ENCODE measurements around the gene NOTUM. TPM values are rescaled to one million over a fixed set of nuclear protein-coding genes. Genes with fewer than 3 reads are reported as not detected.
"Not testable (repeated sequence)": the region's sequence is repeated elsewhere in the genome, so short reads cannot be mapped to it uniquely, and the experiment has no call there.

Gene NOTUM
- total RNA-seq, 2 donors from 2014 or later = 0.17 to 6.8 TPM

- Mint-ChIP-seq H3K36me3 (ENCODE audit: low read depth) (no peaks in the 10 kb centered on the region), H3K9me3 (no peaks in the 10 kb centered on the region), H3K27me3 (peaks cover 14% of the 10 kb centered on the region), H3K27ac (no peak overlapping the region), H3K4me1 (no peaks in the 10 kb centered on the region), H3K4me3 (peak overlapping the region; percentile 54)
- ATAC-seq (replicated peaks) = no peak
These were observed 2.2 kb downstream of the NOTUM start for GRCh38 chr17:81958633-81959342.

DNA sequence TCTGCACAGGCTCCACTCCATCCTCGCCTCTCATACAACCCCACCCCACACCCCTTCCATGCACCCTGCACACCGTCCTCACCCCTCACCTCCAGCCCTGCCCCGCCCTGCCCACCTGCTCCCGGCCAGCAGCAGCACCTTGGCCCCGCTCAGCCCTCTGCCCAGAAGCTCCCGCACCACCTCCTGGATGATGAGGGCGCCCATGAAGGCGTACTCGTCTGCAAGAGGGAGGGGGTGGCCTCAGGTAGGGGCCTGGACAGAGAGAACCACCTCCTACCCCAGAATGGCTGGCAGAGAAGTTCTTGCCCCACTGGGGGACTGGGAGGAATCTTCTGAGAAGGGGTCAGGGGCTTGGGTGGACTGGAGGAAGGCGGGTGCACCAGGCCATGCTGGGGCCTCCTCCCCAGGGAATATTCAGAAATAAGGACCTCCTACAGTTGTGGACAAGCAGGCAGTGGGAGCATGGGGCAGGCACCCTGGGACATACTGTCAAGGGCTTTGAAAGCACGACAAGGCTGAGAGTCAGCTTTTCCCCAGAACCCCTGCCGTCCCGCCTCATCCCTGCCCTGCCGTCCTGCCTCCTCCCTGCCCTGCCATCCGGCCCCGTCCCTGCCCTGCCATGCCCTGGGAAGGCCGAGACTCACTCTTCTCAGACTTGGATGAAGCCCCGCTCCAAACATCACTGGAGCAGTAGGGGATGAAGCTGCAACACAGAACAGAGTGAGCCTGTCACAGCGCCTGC lies 3.1 kb downstream of the NOTUM start:
- Mint-ChIP-seq H3K36me3 (ENCODE audit: low read depth) (no peaks in the 10 kb centered on the region), H3K27ac (no peak overlapping the region), H3K27me3 (peaks cover 14% of the 10 kb centered on the region), H3K4me3 (peak overlapping the region; percentile 54), H3K4me1 (no peaks in the 10 kb centered on the region), H3K9me3 (no peaks in the 10 kb centered on the region)
- no peak for ATAC-seq (replicated peaks)

DNA sequence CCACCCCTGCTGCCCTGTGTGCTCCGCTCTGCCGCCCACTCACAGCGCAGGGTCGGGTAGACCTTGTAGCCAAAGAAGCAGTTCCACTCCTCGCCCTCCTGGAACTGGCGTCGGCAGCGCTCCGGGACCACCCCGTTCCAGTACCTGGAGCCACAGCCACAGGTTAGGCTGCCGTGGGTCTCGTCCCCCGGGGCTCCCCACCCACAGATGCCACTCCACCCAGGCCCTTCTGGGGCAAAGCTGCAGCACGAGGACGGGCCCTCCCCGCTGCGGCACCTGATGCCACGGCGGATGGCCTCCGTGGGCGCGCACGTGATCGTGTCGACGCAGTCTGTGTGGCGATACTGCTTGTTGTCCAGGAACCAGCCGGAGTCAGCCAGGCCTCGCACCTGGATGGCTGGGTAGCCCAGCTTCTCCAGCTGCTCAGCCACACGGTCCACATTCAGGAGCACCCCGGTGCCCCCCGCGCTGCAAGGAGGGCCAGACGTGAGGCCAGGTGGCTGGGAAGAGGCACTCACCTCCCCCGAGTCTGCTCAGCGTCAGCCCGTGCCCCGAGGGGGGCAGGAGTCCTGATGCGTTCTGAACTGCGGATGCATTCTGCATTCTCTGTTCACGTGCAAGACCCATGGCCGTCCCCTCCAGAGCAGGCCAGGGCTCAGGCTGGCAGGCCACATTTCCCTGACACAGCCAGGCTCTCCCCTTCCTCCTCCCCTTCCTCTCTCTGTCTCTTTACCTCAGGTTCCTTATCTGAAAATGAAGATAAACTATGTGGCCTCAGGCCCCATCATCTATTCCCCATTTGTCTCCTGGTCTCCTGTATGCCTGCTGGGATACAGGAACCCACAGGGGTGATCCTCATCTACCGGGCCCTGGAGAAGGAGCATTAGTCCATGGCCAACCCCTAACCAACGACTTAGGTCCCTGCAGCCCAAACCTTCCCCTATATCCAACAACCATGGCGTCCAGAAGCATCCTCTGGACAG lies 4.1 kb downstream of the NOTUM start:
- Mint-ChIP-seq H3K4me1 (no peaks in the 10 kb centered on the region), H3K4me3 (no peak overlapping the region), H3K27ac (no peak overlapping the region), H3K9me3 (no peaks in the 10 kb centered on the region), H3K27me3 (peaks cover 9% of the 10 kb centered on the region), H3K36me3 (ENCODE audit: low read depth) (no peaks in the 10 kb centered on the region)
- no peak for ATAC-seq (replicated peaks)

DNA sequence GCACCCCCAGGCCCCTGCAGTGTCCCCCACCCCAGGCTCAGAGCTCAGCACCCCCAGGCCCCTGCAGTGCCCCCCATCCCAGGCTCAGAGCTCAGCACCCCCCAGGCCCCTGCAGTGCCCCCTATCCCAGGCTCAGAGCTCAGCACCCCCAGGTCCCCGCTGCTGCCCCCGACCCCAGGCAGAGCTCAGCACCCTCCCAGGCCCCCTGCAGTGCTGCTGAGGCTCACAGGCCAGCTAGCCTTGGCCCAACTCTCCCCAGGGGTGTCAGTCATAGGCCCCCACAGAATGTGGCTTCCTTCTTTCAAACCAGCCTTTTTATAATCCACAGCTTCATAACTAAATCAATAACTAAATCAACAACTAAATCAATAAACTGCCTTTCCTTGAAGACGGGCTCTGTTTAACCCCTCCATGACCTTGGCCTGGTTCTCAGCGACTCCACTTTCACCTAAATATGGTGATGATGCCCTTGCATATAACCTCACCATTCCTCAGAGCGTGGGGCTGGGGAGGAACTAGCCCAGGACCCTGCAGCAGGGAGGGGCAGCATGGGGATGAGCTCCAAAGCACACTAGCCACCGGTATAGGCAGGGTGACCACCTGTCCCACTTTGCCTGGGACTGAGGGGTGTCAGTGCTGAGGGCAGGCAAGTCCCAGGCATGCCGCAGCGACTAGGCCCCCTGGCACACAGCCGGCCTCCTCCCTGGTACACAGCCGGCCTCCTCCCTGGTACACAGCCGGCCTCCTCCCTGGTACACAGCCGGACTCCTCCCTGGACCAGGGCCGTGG lies 5.0 kb downstream of the NOTUM start:
- Mint-ChIP-seq H3K36me3 (ENCODE audit: low read depth) (no peaks in the 10 kb centered on the region), H3K27me3 (peaks cover 9% of the 10 kb centered on the region), H3K9me3 (no peaks in the 10 kb centered on the region), H3K27ac (no peak overlapping the region), H3K4me3 (no peak overlapping the region), H3K4me1 (no peaks in the 10 kb centered on the region)
- no peak for ATAC-seq (replicated peaks)

GRCh38 chr17:81955058-81955681 lies 5.8 kb downstream of the NOTUM start:
- Mint-ChIP-seq H3K27me3 (peaks cover 9% of the 10 kb centered on the region), H3K4me1 (no peaks in the 10 kb centered on the region), H3K9me3 (no peaks in the 10 kb centered on the region), H3K27ac (no peak overlapping the region), H3K36me3 (ENCODE audit: low read depth) (no peaks in the 10 kb centered on the region), H3K4me3 (no peak overlapping the region)
- no peak for ATAC-seq (replicated peaks)

DNA sequence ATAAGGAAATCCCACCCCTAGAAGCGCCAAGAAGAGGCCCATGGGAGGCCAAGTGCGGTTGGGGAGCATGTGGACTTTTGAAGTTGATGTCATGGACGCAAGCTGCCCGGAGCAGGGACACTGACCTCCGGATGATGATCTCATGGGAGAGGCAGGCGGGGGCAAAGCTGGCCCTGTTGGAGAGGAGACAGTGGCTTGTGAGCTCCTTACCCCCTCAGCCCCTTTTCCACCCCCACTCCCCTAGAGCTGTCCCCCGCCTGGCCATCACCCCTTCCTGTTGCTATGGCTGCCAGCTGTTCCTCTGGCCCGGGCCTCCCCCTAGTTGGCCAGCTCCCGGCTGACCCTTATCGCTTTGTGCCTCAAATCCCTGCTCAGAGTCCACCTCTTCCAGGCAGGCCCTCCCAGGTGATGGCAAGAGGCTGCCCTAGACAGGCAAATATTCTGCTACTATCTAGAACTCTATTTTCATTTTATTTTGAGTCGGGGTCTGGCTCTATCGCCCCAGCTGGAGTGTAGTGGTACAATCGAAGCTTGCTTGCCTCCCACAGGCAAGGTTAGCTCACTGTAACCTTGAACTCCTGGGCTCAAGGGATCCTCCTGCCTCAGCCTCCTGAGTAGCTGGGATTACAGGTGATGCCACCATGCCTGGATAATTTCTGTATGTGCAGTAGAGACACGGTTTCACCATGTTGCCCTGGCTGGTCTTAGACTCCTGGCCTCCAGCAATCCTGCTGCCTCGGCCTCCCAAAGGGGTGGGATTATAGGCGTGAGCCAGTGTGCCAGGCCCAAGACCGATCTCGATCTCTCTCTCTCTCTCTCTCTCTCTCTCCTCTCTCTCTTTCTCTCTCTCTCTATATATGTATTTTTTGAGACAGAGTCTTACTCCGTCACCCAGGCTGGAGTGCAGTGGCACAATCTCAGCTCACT lies 6.6 kb downstream of the NOTUM start:
- Mint-ChIP-seq H3K4me3 (no peak overlapping the region), H3K27me3 (peaks cover 9% of the 10 kb centered on the region), H3K4me1 (no peaks in the 10 kb centered on the region), H3K36me3 (ENCODE audit: low read depth) (no peaks in the 10 kb centered on the region), H3K27ac (no peak overlapping the region), H3K9me3 (no peaks in the 10 kb centered on the region)
- no peak for ATAC-seq (replicated peaks)

DNA sequence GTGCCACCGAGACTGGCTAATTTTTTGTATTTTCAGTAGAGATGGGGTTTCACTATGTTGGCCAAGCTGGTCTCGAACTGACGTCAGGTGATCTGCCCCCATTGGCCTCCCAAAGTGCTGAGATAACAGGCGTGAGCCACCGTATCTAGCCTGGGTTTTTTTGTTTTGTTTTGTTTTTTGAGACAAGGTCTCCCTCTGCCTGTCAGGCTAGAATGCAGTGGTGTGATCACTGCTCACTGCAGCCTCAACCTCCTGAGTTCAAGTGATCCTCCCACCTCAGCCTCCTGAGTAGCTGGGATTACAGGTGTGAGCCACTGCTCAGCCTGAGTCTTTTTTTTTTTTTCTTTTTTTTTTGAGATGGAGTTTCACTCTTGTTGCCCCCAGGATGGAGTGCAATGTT lies 7.5 kb downstream of the NOTUM start:
- not testable (repeated sequence) for H3K27ac Mint-ChIP-seq; H3K27me3 Mint-ChIP-seq; H3K36me3 Mint-ChIP-seq (ENCODE audit: low read depth); H3K9me3 Mint-ChIP-seq; ATAC-seq (replicated peaks); H3K4me3 Mint-ChIP-seq; H3K4me1 Mint-ChIP-seq

GRCh38 chr17:81952792-81953228 lies 8.2 kb downstream of the NOTUM start:
- H3K9me3 Mint-ChIP-seq = no peaks in the 10 kb centered on the region
- no peak for ATAC-seq (replicated peaks)
- no peak overlapping the region for H3K4me3 Mint-ChIP-seq
- no peaks in the 10 kb centered on the region for H3K36me3 Mint-ChIP-seq (ENCODE audit: low read depth)
- H3K27ac Mint-ChIP-seq = no peak overlapping the region
- no peaks in the 10 kb centered on the region for H3K4me1 Mint-ChIP-seq
- H3K27me3 Mint-ChIP-seq = peaks cover 4% of the 10 kb centered on the region

GRCh38 chr17:81951785-81952684 lies 9.0 kb downstream of the NOTUM start:
- Mint-ChIP-seq H3K27me3 (no peaks in the 10 kb centered on the region), H3K9me3 (no peaks in the 10 kb centered on the region), H3K36me3 (ENCODE audit: low read depth) (no peaks in the 10 kb centered on the region), H3K4me3 (no peak overlapping the region), H3K4me1 (no peaks in the 10 kb centered on the region), H3K27ac (no peak overlapping the region)
- no peak for ATAC-seq (replicated peaks)

DNA sequence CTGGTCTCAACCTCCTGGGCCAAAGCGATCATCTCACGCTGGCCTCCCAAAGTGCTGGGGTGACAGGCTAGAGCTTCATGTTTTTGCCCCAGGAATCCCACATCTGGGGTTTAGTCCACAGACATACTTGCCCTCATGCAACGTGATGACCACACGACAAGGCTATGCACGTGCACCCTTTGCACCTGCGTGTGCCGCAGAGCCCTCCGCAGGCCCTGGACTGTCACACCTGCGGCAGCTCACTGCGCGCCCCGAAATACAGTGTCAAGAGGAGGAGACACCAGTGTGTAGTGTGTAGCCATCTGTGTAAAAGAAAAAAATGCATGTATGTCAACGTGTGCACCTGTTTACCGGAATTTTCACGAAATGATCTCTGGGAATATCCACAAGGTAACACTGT lies 10.5 kb downstream of the NOTUM start:
- no peak for ATAC-seq (replicated peaks)
- no peaks in the 10 kb centered on the region for H3K9me3 Mint-ChIP-seq
- H3K27ac Mint-ChIP-seq = no peak overlapping the region
- H3K4me1 Mint-ChIP-seq = no peaks in the 10 kb centered on the region
- H3K27me3 Mint-ChIP-seq = no peaks in the 10 kb centered on the region
- no peaks in the 10 kb centered on the region for H3K36me3 Mint-ChIP-seq (ENCODE audit: low read depth)
- no peak overlapping the region for H3K4me3 Mint-ChIP-seq

DNA sequence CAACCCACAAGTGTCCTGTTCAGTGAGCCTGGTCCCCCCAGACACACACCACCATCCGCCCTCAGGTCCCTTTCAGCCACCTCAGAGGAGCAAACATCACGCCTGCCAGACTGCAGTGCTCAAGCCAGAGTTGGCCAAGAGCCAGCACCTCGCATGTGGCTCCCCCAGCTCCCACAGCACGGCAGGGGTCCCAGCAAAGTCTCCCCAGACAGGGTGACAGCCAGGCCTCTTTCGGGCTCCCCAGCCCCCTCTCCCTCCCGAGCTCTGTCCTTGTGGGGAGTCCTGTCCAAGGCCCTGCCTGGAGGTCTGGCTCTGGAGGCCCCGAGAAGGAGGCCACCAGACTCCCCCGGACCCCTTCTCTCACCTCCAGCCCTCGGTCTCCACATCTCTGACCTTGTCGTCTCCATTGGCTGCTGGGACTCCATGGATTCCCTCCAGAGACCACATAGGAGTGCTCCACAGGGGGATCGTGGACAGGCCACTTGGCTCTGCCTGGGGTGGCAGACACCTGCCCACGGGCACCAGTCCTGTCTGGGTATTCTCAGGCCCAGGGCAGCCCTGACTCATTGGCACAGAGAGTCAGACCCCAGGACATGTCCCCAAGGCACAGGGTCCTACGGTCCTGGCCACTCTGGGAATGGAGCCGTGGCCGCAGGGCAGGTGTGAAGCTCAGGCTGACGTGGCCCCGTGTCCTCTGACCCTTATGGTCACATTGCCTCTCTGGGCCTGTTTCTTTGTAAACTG lies 12.2 kb downstream of the NOTUM start:
- Mint-ChIP-seq H3K27me3 (no peaks in the 10 kb centered on the region), H3K36me3 (ENCODE audit: low read depth) (no peaks in the 10 kb centered on the region), H3K9me3 (no peaks in the 10 kb centered on the region), H3K4me3 (no peak overlapping the region), H3K27ac (no peak overlapping the region), H3K4me1 (no peaks in the 10 kb centered on the region)
- no peak for ATAC-seq (replicated peaks)

All from activated T-helper 17 cell treated with anti-CD3 and anti-CD28 coated beads, Interleukin-2, amount 50 U/mL, for 72 hours (primary cell).